T1000 (cell line): Measurements from ENCODE around the gene NOPCHAP1.
A peak's percentile ranks its signal among the peaks of the same experiment; 100 is the strongest.
"Not testable (repeated sequence)": the region's sequence is repeated elsewhere in the genome, so short reads cannot be mapped to it uniquely, and the experiment has no call there.

Experiments
- DNase-seq: peaks from one replicate; lab custom pipeline; 2025; ENCODE audit warnings: mixed read lengths; lab: John Stamatoyannopoulos, UW

The NOPCHAP1 gene

GRCh38 chr12:104964856-104965205 lies 21.3 kb upstream of the NOPCHAP1 start:
- DNase-seq: no peak

DNA sequence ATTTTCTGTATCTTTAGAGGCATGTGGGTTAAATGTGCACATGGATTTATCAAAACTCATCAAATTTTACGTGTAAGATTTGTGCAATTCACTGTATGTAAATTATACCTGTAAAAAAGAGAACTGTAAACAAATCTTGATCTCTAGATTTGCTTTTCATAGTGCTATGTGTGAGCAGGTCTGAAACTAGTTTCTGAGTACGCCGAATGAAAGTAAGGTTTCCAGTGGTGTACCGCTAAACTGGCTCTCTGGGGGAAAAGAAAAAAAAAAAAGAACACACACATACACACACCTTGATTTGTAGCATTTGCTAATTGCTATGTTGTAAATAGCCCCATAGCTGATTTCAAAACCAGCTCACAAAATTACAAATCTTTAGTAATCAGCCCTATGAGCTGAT lies 19.4 kb upstream of the NOPCHAP1 start:
- no peak for DNase-seq

DNA sequence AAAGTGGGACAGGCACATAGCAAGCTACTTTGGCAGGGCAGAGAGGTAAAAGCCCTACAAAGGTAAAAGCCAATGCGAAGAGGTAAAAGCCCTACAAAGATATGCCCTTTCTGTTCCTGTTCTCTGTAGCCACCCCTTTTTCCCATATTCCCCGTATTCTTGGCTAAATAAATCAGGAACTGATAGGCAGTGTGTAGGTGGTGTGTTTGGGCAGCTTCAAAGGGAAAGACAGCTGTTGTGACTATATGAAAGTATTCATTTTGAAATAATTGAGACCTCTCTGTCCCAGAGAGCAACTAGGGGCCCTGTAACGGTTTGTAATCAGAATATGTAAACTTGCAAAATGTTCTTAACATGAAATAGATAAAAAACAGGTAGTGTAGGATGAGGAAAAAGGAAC lies 16.8 kb upstream of the NOPCHAP1 start:
- DNase-seq: no peak

DNA sequence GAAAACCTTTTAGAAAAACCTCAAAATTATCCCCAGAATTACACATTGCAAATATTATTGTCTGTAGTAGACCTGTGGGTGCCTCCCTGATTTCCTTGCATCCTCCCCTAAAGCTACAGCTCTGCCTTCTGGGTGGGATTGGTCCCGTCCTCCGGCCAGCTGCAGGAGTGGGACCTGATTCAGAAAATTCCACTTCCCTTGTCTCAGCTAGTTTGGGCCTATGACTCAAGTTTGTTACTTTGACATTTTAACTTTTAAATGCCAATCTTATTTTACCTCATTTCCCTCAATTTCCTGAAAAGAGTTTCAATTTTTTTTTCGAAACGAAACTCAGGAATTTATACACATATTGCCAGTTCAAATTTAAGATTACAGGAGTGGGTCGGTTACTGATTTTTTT lies 14.8 kb upstream of the NOPCHAP1 start:
- no peak for DNase-seq

- DNase-seq: no peak
These were observed 12.9 kb upstream of the NOPCHAP1 start for GRCh38 chr12:104973250-104973649.

DNA sequence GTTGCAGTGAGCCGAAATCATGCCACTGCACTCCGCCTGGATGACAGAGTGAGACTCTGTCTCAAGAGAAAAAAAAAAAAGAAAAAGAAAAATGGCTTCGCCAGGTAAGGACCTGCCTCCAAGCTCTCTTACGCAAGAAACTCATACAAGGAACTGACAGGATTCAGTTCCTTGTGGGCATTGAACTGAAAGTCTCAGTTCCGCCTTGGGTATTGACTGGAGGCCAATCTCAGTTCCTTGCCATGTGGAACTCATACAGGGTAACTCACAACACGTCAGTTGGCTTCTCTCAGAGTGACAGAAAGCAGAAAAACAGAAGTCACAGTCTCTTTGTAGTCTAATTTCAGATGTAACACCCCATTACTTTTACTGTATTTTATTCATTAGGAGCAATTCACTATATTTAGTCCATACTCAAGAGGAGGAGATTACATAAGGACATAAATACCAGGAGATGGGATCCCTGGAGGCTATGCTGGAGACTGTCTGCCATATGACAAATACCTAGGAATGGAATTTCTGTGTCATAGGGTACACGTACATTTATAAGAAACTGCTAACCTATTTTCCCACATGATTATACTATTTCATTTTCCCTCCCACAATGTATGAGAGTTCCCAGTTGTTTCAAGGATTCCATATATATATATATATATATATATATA lies 11.4 kb upstream of the NOPCHAP1 start:
- peak; percentile 2 for DNase-seq

DNA sequence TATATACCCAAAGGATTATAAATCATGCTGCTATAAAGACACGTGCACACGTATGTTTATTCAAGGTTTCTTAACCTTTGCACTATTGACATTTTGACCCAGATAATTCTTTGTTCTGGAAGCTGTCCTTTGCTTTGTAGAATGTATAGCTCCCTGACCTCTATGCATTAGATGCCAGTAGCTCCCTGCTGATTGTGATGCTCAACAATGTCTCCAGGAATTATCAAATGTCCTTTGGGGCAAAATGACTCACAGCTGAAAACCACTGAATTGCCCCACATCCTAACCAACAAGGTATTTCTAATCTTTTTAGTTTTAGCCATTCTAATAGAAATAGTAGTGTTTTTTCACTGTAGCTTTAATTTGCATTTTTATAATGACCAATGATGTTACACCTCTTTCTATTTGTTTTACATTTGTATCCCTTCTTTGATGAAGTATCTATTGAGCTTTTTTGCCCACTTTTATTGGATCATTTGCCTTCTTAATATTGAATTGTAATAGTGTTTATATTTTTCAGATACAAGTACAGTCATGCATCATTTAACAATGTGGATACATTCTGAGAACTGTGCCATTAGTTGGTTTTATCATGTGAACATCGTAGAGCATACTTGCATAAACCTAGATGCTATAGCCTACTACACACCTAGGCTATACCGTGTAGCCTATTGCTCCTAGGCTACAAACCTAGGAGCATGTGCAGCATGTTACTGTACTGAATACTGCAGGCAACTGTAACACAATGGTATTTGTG lies 10.4 kb upstream of the NOPCHAP1 start:
- DNase-seq: peak; percentile 16

DNA sequence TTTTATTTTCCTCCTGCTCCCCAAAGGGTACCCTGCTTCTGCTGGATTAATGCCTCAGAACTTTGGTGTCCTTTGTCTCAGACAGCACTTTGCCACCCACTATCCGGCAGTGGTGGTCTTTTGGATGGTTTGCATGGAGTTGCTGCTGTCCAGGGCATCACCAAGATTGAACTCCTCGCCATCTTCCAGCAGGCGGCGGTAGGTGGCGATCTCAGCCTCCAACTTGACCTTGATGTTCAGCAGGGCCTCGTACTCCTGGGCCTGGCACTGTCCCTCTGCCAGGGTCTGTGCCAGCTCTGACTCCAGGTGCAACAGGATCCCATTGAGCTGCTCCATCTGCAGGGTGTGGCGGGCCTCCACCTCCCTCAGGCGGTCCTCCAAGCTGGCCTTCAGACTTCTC lies 9.4 kb upstream of the NOPCHAP1 start:
- DNase-seq: no peak

DNA sequence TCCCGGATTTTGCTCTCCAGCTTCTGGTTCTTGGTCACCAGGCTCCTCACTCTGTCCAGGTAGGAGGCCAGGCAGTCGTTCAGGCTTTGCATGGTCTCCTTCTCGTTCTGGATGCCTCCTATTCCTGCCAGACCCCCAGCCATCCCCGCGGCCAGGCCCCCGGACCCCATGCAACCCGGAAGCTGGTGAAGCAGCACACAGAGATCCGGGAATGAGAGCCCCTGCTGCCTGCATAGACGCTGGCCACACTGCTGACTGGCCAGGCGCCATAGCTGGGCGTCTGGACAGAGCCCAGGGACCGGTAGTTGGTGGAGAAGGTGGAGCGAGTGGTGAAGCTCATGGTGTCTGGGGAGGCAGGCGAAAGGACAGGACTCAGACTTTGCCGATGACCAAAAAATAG lies 8.4 kb upstream of the NOPCHAP1 start:
- not testable (repeated sequence) for DNase-seq

- DNase-seq: no peak
These were observed 910 bp upstream of the NOPCHAP1 start for GRCh38 chr12:104985206-104985605.

- DNase-seq: no peak
These were observed 4.8 kb downstream of the NOPCHAP1 start for GRCh38 chr12:104990950-104991349.

DNA sequence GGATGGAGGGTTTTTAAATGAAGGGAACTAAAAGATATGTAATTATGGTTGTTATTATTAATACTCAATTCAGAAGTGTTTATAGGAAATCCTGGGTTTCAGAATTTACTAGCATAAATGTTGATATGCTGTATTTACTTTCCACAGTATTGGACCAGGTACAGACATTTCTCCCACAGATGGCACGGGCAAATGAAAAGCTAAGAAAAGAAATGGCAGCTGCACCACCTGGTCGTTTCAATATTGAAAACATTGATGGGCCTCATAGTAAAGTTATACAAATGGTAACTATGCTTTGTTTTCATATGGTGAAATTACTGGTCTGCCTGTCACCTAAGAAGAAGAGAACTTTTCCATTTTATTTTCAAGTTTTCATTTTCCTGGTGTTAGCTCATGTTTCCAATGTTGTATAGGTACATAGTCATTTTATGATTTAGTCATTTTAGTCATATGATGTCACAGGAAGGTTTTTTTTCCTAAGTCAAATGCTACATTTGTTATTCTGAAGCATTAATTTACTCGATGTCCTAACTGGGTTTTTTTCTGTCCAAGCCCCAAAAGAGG lies 5.5 kb downstream of the NOPCHAP1 start:
- no peak for DNase-seq

GRCh38 chr12:104994336-104994735 lies 8.2 kb downstream of the NOPCHAP1 start:
- DNase-seq: no peak

DNA sequence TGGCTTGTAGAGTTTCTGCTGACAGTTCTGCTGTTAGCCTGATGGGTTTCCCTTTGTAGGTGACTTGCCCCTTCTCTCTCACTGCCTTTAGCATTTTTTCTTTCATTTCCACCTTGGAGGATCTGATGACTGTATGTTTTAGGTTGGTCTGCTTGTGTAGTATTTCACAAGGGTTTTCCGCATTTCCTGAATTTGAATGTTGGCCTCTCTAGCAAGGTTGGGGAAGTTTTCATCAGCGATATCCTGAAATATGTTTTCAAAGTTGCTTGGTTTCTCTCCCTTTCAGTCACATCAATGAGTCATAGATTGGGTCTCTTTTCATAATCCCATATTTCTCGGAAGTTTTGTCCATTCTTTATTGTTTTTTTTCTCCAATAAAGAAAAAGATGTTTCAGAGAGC lies 11.4 kb downstream of the NOPCHAP1 start:
- no peak for DNase-seq

GRCh38 chr12:104998423-104999346 lies 12.6 kb downstream of the NOPCHAP1 start:
- DNase-seq: no peak

- DNase-seq: no peak
These were observed 13.2 kb downstream of the NOPCHAP1 start for GRCh38 chr12:104999347-104999685.

DNA sequence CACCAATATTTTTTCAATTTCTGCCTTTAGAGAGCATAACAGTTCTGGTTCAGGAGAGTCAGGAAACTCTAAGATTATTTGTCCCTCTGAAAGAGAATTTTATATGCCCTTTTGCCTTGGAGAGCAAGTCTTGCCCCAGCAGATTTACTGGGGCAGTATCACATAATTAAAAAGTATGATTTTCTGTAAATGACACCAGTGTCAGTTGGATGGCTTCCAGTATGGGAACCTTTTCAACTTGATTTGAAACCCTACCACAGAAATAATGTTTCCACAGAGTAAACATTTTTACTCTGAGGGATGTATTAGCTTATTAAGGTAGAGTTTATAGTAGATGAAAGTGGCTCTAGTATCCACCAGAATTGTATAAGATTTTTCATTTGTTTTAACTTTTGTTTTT lies 15.4 kb downstream of the NOPCHAP1 start:
- DNase-seq: no peak

DNA sequence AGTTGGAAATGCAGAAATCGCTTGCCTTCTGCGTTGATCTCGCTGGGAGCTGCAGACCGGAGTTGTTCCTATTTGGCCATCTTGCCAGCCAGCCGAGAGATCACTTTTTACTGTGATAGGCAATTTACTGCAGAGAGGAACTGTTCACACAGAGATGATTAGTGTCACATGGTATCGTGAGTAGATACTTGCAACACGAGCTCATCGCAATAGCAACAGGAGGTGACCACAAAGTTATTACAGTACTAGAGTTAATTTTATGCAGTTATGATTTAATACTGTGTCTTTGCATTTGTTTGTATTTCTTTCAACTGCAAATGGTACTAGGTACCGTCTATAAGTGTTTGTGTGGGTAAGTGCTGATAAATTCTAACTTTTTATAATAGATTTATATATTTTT lies 27.8 kb downstream of the NOPCHAP1 start:
- DNase-seq: no peak

- DNase-seq: no peak
These were observed 28.5 kb downstream of the NOPCHAP1 start for GRCh38 chr12:105014603-105015002.

GRCh38 chr12:105015543-105015942 lies 29.4 kb downstream of the NOPCHAP1 start:
- DNase-seq: no peak

GRCh38 chr12:105018012-105018411 lies 31.9 kb downstream of the NOPCHAP1 start:
- DNase-seq: no peak

DNA sequence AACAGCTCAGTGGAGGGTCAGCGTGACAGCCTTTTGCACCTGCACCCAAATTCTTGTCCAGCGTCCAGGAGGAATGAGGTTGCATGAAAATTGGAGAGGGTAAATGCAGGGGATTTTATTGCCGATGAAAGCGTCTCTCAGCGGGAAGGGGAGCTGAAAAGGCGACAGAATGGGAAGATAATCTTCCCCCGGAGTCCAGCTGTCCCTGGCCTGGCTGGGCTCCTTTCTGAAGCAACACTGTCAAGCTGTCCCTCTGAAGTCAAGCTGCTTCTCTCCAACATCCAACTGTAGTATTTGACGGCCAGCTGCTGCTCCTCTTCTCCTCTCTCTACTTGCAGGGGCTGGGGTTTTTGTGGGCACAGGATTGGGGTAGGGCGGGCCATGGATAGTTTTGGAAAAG lies 32.7 kb downstream of the NOPCHAP1 start:
- no peak for DNase-seq
